ELF-1 (cell line): ENCODE results near the gene KANSL1.
"Not testable (repeated sequence)": the region's sequence is repeated elsewhere in the genome, so short reads cannot be mapped to it uniquely, and the experiment has no call there.

Source experiments
- DNase-seq: peaks from one replicate; pipeline ENCODE4 v3.0.0-alpha.2; 2016; ENCODE audit warnings: low read depth, low spot score

KANSL1 gene

GRCh38 chr17:46193151-46193625 is at the start of gene KANSL1:
KANSL1 (minus strand) TSS chr17:46193429; CDS start chr17:46172143, 21,286 bp downstream.
- peak; percentile 93 for DNase-seq

- DNase-seq, result not testable (repeated sequence)
These were observed 38.1 kb upstream of the KANSL1 start for GRCh38 chr17:46231359-46231758.

DNA sequence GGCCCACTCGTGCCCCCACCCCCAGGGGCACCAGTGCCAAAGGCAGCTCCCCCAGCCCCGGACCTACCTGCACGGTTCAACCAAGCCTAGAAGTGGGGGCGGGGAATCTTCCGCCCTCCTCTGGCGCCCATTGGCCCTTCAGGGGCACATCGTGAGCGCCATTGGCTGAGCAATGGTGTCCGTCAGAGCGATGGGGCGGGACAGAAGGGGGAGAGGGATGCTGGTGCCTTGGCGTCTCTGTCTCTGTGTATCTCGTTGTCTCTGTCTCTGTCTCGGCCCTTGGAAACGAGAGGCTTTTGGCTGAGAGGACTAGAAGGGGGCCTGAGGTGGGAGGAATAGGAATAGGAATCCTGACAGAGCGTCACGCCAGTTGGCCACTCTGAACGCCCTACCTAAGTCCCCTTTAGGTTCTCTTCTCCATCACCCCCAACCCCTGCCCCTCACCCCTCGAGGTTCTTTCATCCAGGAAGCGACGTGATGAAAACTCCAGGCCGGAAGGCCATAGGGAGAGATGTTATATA is 32.1 kb upstream of the KANSL1 start:
- DNase-seq, result peak; percentile 99

GRCh38 chr17:46224864-46225263 is 31.6 kb upstream of the KANSL1 start:
- DNase-seq, result not testable (repeated sequence)

DNA sequence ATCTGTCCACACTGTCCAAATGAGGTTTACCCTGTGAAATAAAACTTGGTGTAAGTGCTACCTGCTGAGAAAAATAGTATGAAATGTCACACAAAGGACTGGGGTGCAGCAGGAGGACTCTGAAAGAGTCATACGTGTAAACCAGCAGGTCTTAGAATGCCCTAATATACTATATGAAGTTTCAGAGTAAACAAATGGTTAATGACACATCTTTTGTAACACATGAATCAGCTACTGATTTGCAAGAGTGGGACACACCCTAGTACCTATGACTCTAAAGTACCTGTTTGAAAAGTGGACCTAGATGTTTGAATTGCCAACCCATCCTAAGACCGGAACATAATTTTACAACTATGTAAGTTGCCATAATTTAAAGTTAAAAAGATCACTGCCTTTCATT is 29.8 kb upstream of the KANSL1 start:
- not testable (repeated sequence) for DNase-seq

GRCh38 chr17:46216682-46217081 is 23.5 kb upstream of the KANSL1 start:
- no peak for DNase-seq

DNA sequence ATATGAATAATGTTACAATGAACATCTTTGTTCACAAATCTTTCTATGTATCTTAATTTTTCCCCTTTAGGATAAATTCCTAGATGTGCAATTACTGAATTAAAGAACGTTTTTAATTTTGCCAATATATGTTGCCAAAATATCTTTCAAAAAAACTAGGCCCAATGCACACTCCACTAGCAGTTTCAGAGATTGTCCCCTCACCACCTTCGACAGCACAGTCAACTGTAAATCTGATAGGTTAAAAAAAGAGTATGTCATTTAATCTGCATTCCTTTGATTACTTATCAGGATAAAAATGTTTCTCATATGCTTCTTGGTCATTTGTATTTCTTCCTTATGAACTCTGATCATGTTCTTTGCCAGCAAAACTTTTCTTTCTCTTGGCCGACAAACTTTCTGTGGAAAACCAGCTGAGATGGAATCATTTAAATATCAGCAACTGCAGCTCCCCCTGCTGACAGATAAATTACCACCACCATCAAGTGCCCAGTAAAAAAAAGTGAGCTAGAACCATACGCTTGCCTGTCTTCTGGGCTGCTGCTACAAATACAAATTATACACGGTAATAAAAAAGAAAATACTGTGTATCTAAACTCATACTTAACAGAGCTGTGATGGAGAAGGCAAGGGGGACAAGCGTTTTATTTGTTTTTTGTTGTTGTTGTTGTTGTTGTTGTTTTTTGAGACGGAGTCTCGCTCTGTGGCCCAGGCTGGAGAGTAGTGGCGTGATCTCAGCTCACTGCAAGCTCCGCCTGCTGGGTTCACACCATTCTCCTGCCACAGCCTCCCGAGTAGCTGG is 19.6 kb upstream of the KANSL1 start:
- peak; percentile 82 for DNase-seq

DNA sequence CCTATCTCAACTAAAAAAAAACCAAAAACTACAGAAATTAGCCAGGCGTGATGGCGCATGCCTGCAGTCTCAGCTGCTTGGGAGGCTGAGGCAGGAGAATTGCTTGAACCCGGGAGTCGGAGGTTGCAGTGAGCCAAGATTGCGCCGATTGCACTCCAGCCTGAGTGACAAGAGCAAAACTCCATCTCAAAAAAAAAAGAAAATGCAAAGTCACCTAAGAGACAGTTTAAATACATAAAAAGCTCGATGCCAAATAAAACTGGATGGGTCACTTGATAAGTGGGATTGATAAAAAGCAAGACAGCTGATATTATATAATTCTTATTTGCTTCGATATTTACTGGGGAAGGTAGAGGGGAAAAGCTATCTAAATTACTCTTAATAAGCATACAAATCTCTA is 15.8 kb upstream of the KANSL1 start:
- no peak for DNase-seq

DNA sequence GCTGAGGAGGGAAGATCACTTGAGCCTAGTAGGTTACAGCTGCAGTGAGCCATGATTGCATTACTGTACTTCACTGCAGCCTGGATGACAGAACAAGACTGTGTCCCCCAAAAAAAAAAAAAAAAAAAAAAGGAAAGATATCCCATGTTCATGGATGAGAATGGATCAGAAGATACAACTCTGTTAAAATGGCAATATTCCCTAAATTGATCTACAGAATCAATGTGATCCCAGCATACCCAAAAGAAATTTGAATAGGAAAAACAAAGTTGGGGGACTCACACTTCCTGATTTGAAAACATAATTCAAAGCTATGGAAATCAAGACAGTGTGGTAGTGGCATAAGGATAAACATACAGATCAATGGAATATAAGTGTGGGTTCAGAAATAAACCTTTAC is 12.7 kb upstream of the KANSL1 start:
- no peak for DNase-seq

GRCh38 chr17:46202424-46202823 is 9.2 kb upstream of the KANSL1 start:
- no peak for DNase-seq

GRCh38 chr17:46201491-46201890 is 8.3 kb upstream of the KANSL1 start:
- DNase-seq, result no peak

- no peak for DNase-seq
These were observed 7.0 kb upstream of the KANSL1 start for GRCh38 chr17:46200197-46200596.

GRCh38 chr17:46199379-46199778 is 6.2 kb upstream of the KANSL1 start:
- DNase-seq, result no peak

DNA sequence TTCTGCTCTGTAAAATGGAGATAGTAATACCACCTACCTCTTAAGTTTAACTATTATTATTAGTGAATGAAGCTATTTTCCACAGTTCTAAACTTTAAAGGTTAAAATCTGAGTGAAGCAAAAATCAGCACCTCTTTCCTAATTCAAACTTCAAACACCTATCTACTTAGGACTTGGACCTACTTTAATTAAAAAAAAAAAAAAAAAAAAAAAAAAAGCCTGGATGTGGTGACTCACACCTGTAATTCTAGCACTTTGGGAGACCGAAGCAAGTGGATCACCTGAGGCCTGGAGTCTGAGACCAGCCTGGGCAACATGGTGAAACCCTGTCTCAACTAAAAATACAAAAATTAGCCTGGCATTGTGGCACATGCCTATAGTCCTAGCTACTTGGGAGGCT is 5.0 kb upstream of the KANSL1 start:
- no peak for DNase-seq

- DNase-seq, result no peak
These were observed 4.3 kb upstream of the KANSL1 start for GRCh38 chr17:46197530-46197929.

- no peak for DNase-seq
These were observed 2.9 kb upstream of the KANSL1 start for GRCh38 chr17:46195939-46196716.

- no peak for DNase-seq
These were observed 2.1 kb upstream of the KANSL1 start for GRCh38 chr17:46195217-46195855.

GRCh38 chr17:46194393-46195216 is 1.4 kb upstream of the KANSL1 start:
- no peak for DNase-seq

DNA sequence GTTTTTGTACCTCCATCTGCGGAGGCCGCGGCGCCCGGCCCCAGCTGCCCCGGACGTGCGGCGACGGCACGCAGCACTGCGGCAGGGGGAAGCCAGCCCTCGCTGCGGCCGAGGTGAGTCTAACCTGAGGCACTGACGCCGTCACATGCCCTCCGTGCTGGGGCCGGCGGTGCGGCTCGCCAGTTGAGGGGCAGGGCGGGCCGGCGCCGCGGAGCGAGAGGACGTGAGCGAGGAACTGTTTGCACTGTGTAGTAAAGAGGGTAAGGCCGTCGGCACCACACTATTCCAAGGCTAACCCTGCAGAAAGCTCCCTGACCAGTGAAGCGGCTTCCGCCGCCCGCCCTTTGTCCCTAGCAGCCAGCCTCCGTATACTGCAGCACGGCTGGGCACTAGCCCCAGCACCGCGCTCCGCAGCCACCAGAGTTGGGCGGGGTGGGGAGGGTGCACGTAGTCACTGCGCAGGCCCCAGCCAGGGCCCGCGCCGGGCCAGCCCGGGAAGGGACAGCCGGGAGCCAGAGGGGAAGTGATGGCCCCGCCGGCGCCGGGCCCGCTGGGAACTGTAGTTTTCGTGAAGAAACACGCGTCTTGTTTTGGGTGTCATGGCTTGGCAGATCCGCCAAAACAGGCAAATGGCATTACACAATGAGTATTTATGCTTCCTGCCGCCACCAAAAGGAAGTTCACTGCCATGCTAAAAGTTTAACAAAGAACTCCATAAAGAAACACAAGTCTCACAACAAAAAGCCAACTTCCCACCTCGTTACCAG is 580 bp upstream of the KANSL1 start:
- peak; percentile 97 for DNase-seq

- DNase-seq, result peak; percentile 86
These were observed 634 bp downstream of the KANSL1 start for GRCh38 chr17:46192439-46193150.
